Lung (tissue), 12 donors: ENCODE measurements around the gene KRT4. TPM values are rescaled to one million over a fixed set of nuclear protein-coding genes. Genes with fewer than 3 reads are reported as not detected.

Experiments used
- ATAC-seq: fragments of 200-7000 bp; cut with Tn5 transposase; one replicate; pipeline ENCODE4 v1.9.1; 2020; ENCODE audit warnings: moderate number of reproducible peaks; ENCODE audit not compliant: insufficient read depth, low FRiP score
- DNase-seq, 3 donors: peaks; one replicate each; pipeline ENCODE4 v3.0.0-alpha.2; 2013 to 2017
- H3K27ac ChIP-seq, 2 donors: one replicate each; pipeline ENCODE4 v1.5.1; 2013; ENCODE audit warnings: mild to moderate bottlenecking in 2 of 2, moderate library complexity in 2 of 2, control low read depth in 1 of 2, inconsistent platforms in 1 of 2, low read depth in 1 of 2, low read length in 1 of 2
- H3K27me3 ChIP-seq, 3 donors: one replicate each; pipeline ENCODE4 v1.5.1; 2013; ENCODE audit warnings: low read length in 2 of 3; ENCODE audit not compliant: control insufficient read depth in 3 of 3, insufficient read depth in 3 of 3
- H3K36me3 ChIP-seq, 4 donors: one replicate each; pipeline ENCODE4 v1.5.1; 2013; ENCODE audit warnings: low read length in 4 of 4, mild to moderate bottlenecking in 1 of 4, moderate library complexity in 1 of 4; ENCODE audit not compliant: control insufficient read depth in 4 of 4, insufficient read depth in 4 of 4
- H3K4me1 ChIP-seq, 5 donors: one replicate each; pipeline ENCODE4 v1.5.1; 2013; ENCODE audit warnings: low read length in 5 of 5, mild to moderate bottlenecking in 2 of 5, moderate library complexity in 1 of 5; ENCODE audit not compliant: control insufficient read depth in 5 of 5, insufficient read depth in 5 of 5
- H3K4me3 ChIP-seq: one replicate; pipeline ENCODE4 v1.5.1; 2013; ENCODE audit warnings: mild to moderate bottlenecking, control low read depth, moderate library complexity
- H3K9ac ChIP-seq, 2 donors: one replicate each; pipeline ENCODE4 v1.5.1; 2013; ENCODE audit warnings: low read length in 2 of 2, control low read depth in 1 of 2; ENCODE audit not compliant: insufficient read depth in 1 of 2
- H3K9me3 ChIP-seq, 4 donors: one replicate each; pipeline ENCODE4 v1.5.1; 2013; ENCODE audit warnings: low read length in 3 of 4, mild to moderate bottlenecking in 1 of 4, moderate library complexity in 1 of 4; ENCODE audit not compliant: control insufficient read depth in 4 of 4, insufficient read depth in 3 of 4
- CTCF ChIP-seq: IDR thresholded peaks from 2 replicates; pipeline ENCODE4 v1.5.1; 2012; ENCODE audit warnings: mild to moderate bottlenecking; ENCODE audit errors: control extremely low read depth, extremely low read depth
- WGBS, 2 donors: extraction: QIAGEN DNeasy Blood & Tissue Kit; methylation state at CpG; one replicate each; pipeline ENCODE4 v1.1.7; 2013; 5-methylcytosine and 5-hydroxymethylcytosine counted together
- polyA plus RNA-seq, 2 donors: library from polyadenylated mRNA; stranded (reverse); fragments of 200-250 nt; gene quantifications; one replicate each; pipeline ENCODE4 v1.2.1, GENCODE V29; 2013
- total RNA-seq, 2 donors: library from RNA; depleted of rRNA in 1 of 2; stranded (reverse); fragments of >200 nt in 1 of 2; gene quantifications; one replicate each; pipeline ENCODE4 v1.2.1, GENCODE V29; 2014 to 2021
- donor health status: control.
- donor health status: control.
- donor health status: Bipolar disorder and iron deficiency.
- donor health status: healthy.
- donor health status: DM: yes; HTN: yes; CAD: no.

KRT4 gene
- total and polyA plus RNA-seq, 4 donors = 1.3 to 7.7 (median 3.4) TPM

GRCh38 chr12:52760623-52761022, 53.3 kb downstream of the KRT4 start:
- no peaks in the 10 kb centered on the region for H3K36me3 ChIP-seq
- no peak overlapping the region for H3K4me3 ChIP-seq
- H3K27me3 ChIP-seq = peaks cover 0 to 14% (median 0%) of the 10 kb centered on the region in 3 donors
- DNase-seq (no peak), ATAC-seq (no peak)
- H3K27ac ChIP-seq = no peak overlapping the region
- peaks cover 0 to 15% (median 8%) of the 10 kb centered on the region in 4 donors for H3K9me3 ChIP-seq
- H3K4me1 ChIP-seq = no peaks in the 10 kb centered on the region
- no peak for TF ChIP-seq CTCF
- no peak overlapping the region for H3K9ac ChIP-seq

- H3K4me1 ChIP-seq = no peaks in the 10 kb centered on the region
- no peak overlapping the region for H3K4me3 ChIP-seq
- no peak overlapping the region for H3K27ac ChIP-seq
- H3K27me3 ChIP-seq = peaks cover 0 to 14% (median 0%) of the 10 kb centered on the region in 3 donors
- no peak for DNase-seq
- no peak for TF ChIP-seq CTCF
- H3K9me3 ChIP-seq = peaks cover 0 to 17% (median 8%) of the 10 kb centered on the region in 4 donors
- WGBS, 2 donors = 69 to 82% methylated on average over 2 of the region's 2 CpGs
- no peak for ATAC-seq
- no peak overlapping the region for H3K9ac ChIP-seq
- no peaks in the 10 kb centered on the region for H3K36me3 ChIP-seq
These were observed 54.2 kb downstream of the KRT4 start for GRCh38 chr12:52759695-52760094.

DNA sequence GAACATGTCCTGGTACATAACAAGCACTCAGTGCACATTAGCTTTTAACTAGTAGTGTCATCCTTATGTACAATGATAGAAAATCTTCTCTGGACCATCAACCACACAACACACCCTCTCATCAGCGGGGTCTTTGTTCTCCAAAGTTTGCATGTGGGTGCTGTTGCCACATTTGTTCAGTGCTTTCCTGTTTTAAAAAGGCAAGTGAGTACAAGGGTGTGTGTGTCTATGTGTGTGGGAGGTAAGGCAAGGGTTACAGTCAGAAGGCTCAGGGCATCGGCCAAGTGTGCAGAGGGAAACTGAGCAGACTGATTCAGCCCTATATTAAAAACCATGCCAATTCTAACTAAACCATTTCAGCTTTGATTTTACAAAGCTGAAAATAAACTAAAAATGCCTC, 54.7 kb downstream of the KRT4 start:
- TF ChIP-seq CTCF = no peak
- H3K27me3 ChIP-seq = peaks cover 0 to 14% (median 0%) of the 10 kb centered on the region in 3 donors
- H3K4me1 ChIP-seq = no peaks in the 10 kb centered on the region
- DNase-seq (no peak), ATAC-seq (no peak)
- no peak overlapping the region for H3K9ac ChIP-seq
- no peaks in the 10 kb centered on the region for H3K36me3 ChIP-seq
- H3K4me3 ChIP-seq = no peak overlapping the region
- peaks cover 0 to 17% (median 8%) of the 10 kb centered on the region in 4 donors for H3K9me3 ChIP-seq
- 56 to 61% methylated on average over 2 of the region's 2 CpGs for WGBS, 2 donors
- no peak overlapping the region for H3K27ac ChIP-seq

DNA sequence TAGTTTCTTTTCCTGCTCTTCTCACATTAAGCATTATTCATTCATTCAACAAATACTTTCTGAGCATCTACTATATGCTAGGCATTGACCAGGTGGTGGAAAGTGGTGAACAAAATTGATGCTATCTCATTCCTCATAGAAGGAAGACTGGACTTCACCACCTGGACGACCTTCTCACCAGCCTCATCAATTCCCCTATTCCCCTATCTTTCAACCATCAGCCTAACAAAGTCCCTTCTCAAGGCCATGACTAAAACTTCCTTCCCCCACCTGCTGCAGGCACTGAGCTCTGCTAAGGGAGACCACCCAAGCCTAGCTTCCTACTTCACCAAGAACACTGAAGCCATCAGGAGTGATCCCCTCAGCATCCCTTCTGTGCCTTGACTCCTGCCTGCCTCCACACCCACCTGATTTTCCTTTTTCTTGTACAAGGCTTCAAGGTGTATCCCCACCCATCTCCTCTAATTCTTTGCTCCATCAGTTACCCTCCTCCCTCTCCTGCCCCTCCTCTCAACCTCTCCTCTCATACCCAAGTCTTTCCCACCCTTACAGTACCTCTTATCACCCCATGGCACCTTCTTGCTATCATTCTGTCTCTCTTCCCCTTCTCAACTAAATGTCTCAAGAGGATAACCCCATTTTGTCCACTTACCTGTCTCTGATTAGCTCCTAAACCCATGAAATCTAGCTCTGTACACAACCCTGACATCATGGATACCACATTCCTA, 56.3 kb downstream of the KRT4 start:
- peaks cover 0 to 3% (median 0%) of the 10 kb centered on the region in 5 donors for H3K4me1 ChIP-seq
- no peak for DNase-seq
- H3K36me3 ChIP-seq = no peaks in the 10 kb centered on the region
- no peak for ATAC-seq
- H3K27ac ChIP-seq = no peak overlapping the region
- peaks cover 0 to 14% (median 0%) of the 10 kb centered on the region in 3 donors for H3K27me3 ChIP-seq
- peaks cover 0 to 23% (median 8%) of the 10 kb centered on the region in 4 donors for H3K9me3 ChIP-seq
- no peak overlapping the region for H3K9ac ChIP-seq
- H3K4me3 ChIP-seq = no peak overlapping the region
- TF ChIP-seq CTCF = no peak
- WGBS, 2 donors = 30 to 53% methylated on average over 1 of the region's 1 CpG
